Dermis microvascular lymphatic vessel endothelial cell (primary cell): ENCODE data around the gene AFF3. TPM values are rescaled to one million over a fixed set of nuclear protein-coding genes. Genes with fewer than 3 reads are reported as not detected.
"Not testable (repeated sequence)": the region's sequence is repeated elsewhere in the genome, so short reads cannot be mapped to it uniquely, and the experiment has no call there.

Source experiments
- DNase-seq, 2 donors: peaks; one replicate each; pipeline versions ENCODE4 v3.0.0 to v3.0.0-alpha.2; 2010; ENCODE audit warnings: low read depth in 2 of 2
- total RNA-seq: library from RNA; depleted of rRNA; stranded (reverse); fragments of >200 nt; gene quantifications from 2 replicates; pipeline ENCODE4 v1.2.1, GENCODE V29; 2014

The AFF3 gene
- total RNA-seq, 1 donor from 2014 or later = under 0.01 TPM

DNA sequence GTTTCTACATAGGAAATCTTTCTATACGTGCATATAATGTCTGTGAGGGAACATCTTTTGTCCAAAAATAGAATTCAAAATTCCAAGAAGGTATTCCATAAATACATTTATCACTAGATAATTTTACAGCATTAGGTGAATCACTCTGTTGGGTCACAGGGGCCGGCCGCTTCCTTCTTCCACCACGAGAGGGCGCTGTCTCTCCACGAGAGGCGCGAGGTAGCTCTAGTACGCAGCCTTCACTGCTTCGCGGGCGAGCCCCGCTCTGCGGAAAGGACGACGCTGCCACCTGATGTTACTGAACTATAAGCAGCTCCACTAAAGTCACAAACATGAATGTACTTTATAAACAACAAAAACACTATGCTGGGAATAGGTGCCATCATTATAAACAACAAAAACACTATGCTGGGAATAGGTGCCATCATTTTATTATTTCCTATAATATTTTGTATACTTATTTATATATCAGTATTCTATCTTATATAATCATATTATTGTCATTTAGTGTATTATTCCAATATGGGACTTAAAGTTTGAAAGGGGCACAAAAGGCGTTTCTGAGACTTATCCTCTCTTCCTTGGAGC is 583.2 kb downstream of the AFF3 start:
- peak; percentile 33 to 73 for DNase-seq

DNA sequence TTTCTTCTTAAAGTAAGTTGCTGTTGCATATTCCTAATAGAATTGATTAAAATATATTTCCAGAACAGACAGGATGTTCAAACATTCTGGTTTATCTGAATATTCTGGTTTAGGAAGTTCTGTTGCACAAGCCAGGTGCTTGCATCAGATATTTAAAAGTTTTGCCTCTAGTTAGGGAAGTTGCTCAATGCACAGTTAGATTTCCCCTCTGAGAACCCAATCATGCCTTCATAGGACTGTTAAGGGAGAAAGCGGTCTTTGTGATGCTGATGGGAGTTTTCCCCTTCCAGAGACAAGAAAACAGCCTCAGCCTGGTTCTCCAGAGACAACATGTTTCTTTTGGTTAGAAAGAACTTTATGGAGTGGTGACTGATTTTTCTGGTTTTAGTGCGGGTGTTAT is 587.0 kb downstream of the AFF3 start:
- no peak for DNase-seq

DNA sequence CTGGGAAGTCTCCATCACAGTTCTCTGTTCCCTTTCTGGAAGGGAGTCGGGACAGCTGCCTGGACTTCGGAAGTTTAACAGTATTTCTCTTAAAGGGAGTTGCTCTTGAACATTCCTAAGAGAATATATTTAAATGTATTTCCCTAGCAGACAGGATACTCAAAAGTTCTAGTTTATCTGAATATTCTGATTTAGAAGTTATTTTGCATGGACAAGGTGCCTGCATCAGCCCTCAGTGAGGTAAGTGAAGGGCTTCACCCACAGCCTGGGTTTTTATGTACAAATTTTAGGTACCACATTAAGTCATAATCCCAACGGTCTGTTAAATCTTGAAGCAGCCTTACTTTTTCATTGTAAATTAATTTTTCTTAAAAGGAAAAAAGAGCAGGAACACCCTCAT is 587.5 kb downstream of the AFF3 start:
- DNase-seq = no peak

DNA sequence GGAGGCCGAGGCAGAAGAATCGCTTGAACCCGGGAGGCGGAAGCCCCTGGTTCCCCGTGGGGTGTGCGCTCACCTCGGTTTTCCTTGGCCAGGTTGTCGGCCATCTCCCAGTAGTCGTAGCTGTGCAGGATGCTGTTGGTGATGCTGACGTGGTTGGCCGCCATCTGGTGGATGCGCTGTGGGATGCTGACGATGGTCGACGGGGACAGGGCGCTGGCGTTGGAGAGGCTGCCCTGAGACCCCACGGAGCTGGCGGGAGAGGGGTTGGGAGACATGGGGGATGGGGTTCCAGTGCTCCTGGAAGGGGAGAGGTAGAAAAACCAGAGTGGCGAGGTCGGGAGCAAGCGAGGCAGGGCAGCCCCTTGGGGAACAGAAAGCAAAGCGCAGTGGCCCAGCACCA is 588.2 kb downstream of the AFF3 start:
- DNase-seq = no peak

DNA sequence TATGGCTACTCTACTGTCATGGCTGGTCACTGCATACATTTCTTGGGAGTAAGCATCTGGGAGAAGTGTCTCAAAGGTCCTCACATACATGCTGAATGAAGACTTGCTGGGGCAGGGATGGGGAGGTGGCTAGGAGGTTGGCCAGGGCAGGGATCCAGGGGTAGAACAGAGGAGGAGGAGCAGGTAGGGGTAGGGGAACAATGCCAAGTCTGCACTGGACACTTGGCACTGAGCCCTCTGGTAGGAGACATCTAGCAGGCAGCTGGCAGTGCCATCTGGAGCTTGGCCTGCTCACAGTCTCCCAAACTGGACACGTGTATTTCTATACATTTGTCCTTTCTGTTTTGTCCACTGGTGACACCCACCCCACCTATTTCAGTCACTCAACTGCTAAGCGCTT is 589.9 kb downstream of the AFF3 start:
- no peak for DNase-seq

DNA sequence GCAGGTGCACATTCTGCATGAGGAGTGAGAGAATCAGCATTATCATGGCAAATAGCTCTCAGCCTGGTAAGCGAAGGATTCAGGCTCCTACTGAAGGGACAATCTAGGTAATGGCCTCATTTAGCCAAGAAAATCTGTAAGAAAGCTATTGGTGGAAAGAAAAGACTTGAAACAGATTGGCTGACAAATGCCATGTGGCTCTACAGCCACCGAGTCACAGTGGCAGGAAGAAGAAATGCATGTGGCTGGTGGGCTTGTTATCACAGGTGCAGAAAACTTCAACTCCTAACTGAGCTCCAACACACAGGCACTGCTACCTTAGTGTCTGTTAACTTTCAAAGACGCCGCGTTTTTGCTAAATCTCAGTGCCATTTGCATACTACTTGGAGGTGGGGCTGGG is 592.0 kb downstream of the AFF3 start:
- no peak for DNase-seq

DNA sequence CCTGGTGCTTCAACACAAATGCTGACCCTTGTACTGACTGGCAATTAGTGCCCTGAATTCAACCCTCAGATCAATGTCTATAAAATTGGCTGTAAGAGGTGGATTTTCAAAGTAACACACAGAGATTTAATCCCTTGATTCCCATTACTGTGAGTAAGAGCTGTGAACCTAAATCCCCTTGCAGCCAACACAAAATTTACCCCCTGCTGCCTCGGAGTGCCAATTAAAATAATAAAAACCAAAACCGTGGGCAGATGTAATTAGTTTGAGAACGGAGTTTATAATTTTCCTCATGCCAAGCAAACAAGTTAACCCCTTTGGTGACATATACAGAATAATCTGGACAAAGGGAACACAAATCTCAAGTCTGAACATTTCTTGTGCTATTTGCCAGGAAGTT is 596.8 kb downstream of the AFF3 start:
- no peak for DNase-seq

DNA sequence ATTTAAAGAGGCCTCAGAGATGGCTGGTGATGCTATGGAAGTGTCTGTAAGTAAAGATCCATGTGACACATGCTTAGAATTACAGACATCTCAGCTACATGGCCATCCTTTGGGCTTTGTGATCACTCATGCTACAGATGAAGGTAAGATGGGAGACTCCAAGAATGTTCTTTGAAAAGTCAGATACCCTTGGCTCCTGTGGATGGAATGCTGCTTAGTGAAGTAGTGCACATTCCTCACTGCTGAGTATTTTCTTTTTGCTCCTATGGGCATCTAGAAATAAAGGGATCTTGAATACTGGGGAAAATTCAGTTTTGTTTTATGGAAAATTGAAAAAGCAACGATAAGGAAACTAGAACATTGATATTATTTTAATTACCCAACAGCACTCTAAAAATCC is 597.3 kb downstream of the AFF3 start:
- no peak for DNase-seq

DNA sequence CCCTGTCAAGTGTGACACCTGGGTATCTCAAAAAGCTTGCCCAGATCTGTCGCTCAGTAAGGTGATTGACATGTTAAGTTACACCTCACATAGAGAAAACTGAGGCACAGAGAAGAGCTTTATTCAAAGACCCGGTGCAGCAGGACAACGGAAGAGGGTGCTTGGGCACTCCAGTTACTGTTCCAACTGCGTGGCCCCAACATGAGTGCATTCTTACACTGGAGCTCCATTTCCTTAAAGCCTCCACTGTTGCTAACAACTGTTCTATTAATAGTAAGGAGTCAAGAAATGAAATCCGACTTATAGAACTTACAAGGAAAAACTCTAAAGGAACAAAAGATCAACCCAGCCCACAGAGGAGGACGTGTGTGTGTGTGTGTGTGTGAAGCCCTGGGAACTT is 597.8 kb downstream of the AFF3 start:
- DNase-seq = no peak

DNA sequence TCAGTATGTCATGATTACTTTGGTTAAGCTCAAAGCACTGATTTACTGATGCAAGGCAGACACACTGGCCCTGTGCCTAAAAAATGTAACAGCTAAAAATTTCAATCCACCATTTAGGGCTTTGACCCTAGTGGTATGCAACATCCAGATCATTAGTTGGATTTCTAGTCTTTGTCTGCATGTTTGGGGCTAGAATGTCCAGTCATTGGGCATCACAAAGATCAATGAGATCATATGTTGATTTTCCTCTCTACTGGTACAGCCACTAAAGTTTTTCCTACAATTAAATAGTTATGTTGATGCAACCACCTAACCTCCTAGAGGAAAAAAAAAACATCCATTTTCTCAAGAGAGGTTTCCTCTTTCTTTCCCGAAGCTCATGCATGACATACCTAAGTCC is 599.1 kb downstream of the AFF3 start:
- DNase-seq = no peak

DNA sequence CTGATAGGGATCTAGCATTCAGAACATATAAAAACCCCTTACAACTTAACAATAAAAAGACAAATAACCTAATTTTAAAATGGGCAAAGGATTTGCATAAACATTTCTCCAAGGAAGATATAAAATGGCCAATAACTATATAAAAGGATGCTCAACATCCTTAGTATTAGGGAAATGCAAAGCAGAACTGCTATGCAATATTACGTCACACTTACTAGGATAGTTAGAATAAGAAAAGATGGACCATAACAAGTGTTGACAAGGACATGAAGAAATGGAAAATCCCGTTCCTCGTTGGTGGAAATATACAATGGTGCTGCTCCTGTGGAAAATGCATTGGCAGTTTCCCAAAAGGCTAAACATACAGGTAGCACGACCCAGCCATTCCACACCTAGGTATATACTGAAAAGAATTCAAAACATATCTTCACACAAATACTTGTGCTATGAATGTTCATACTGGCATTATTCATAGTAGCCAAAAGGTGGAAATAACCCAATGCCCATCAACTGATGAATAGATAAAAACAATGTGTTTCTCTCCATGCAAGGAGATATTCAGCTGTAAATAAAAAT is 604.4 kb downstream of the AFF3 start:
- no peak for DNase-seq

DNA sequence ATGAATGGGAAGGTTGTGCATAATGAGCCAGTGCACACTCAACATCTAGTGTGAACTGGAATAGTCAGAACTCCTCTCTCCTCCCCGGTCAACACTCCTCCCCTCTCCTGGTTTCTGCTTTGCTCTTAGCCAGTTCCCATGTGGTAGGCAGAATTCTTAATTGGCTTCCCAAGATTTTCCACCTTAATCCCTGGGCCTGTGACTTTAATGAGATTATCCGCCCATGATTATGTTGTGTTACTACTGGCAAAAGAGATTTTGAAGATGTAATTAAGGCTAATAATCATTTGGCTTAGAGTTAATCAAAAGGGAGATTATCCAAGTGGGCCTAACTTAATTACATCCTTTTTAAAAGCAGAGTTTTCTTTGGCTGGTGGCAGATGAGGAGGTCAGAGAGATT is 618.3 kb downstream of the AFF3 start:
- no peak for DNase-seq

DNA sequence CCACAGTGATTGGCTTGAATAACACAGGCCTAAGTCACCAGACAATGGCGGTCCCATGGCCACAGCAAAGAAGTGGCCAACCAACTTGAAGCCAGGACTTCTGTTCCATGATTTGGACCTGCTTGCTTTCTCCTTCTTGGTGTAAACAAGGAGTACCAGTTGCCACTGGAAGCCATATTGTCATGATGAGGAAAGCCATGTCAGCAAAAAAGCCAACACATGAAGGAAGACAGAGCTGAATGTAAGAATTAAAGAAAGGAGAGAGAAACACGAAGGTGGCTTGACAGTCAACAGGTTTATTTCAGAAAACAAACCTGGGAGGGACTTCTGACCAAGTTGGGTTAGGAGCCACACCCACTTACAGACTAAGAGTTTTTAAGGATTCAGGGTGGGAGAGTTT is 620.2 kb downstream of the AFF3 start:
- DNase-seq = no peak

DNA sequence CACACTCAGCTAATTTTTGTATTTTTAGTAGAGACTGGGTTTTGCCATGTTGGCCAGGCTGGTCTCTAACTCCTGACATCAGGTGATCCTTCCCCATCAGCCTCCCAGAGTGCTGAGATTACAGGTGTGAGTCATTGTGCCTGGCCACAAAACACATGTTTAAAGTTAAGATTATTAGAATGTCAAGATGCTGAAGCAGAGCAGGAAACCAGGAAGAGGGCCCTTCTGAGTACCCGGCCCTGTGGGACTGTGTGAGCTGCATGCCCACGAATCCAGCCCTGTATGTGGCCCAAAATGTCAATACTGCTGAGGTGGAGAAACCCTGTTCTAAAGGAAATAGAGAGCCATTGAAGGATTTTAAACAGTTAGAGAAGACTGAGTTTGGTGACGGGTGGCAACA is 621.6 kb downstream of the AFF3 start:
- no peak for DNase-seq

DNA sequence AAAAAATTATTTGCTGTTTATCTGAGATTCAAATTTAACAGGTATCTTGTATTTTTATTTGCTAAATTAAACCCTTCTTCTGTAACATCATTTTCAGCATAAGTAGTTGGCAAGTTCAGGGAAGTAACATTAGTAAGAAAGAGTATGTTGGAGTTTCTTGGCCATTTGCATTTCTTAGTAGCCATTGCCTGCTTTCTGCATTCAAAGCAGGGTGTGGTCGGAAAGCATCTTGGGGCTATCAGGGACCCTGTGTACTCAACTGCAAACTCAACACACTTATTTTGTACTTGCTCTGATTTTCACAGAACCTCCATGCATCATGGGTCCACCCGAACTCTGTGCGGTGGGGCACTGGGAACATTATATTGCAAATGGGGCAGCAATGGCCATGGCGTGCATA is 622.2 kb downstream of the AFF3 start:
- no peak for DNase-seq

DNA sequence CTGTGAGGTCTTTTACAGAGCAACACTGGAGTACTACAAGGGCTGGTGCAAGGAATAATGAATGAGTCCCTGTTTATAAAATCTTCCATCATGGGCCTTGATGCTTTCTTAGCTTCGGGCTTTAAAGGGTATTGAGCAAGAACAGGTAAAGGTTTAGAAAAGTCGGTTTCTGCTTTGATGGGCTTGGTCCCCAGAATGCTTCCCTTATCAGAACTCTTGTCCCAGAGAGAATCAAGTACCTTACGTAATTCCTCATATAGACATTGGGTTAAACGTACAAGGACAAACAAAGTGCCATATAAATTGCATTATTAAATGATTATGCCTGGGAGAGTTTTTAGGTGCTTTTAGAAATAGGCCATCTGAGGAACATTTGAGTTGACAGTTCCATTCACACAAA is 628.0 kb downstream of the AFF3 start:
- no peak for DNase-seq

DNA sequence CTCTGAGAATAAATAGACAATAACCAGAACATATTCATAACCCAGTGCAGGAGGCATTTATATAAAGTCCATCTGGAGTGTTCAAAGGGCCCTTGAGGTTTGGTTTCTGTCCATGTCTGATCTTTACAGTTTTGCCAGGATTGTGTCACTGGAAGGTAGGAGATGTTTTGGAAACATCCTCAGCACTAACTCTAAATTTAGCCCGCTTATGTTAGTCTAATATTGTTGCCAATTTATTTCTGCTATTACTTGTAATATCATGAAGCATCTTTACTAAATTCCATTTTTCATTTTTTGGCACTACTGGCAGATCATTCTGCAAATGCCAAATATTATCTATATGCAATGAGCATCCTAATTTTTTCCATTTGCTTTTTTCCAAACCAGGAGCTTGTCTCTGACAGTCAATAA is 630.2 kb downstream of the AFF3 start:
- no peak for DNase-seq

DNA sequence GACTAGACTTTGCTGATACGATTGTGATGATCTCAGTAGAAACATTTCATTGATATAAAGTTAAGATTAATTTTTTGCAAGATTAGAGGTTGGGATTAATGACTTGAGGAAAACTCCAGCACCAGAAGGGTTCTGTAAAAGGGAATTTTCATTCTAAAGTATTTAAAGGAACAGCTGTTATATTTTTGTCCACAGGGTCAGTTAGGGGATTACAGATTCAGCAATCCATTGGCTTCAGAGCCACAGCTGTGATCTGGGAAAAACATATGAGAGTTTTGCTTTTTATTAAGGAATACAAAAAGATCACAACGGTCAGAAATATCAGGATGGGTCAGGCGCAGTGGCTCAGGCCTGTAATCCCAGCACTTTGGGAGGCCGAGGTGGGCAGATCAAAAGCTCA is 633.0 kb downstream of the AFF3 start:
- DNase-seq = no peak

DNA sequence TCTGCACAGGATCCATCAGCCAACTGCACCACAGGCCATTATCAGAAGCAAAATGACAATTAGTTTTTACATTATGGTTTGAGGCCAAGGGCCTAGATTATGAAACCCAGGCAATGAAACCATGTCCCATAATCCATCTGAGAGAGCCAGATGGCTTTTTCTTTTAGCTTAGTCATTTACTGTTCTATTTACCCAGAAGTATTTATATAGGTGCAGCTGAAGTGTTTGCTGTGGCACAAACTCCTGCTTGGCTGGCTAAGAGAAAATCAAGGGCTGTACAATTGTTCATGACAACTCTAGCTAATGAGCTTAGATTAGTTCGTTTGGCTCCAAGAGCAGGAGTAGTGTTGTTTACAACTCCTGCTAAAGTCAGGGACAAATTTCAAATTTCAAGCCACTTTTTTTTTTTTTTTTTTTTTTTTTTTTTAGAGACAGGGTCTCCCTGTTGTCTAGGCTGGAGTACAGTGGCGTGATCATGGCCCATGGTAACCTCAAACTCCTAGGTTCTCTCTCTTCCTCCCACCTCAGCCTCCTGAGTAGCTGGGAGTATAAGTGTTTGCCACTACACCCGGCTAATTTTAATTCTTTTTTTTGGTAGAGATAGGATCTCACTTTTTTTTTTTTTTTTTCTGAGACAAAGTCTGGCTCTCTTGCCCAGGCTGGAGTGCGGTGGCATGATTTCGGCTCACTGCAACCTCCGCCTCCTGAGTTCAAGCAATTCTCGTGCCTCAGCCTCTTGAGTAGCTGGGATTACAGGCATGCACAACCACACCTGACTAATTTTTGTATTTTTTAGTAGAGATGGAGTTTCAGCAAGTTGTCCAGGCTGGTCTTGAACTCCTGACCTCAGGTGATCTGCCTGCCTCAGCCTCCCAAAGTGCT is 634.2 kb downstream of the AFF3 start:
- no peak for DNase-seq

DNA sequence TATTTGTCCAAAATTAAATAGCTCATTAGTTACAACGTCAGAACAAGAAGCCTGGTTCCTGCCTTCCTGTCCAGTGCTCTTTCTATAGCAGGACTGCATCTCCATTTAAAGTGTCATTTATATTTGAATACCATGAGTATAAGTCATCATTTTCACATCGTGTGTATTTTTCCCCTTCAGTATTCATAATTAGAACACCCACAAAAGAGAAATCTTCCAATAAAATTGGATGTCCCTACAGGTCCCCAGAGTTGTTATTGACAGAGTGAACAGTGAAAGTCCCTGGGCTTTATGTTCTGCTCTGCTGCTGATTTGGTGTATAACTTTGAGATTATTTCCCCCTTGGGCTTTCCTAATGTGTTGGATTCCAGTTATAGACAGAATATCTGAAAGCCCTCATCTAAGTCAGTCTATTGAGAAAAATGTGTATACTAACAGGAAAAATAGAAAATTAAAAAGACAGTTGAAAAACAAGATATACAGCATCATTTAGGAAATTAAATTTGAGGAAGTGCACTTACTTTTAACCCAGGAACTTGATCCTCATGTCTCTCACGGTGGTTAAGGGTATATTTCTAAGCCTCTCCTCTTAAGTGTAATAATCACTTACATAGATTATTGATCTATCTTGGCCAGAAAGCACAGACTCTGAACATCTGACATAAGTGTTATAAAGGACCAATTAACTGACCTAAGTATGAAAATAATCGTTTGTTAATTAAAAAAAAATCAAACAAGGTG is 637.4 kb downstream of the AFF3 start:
- no peak for DNase-seq

DNA sequence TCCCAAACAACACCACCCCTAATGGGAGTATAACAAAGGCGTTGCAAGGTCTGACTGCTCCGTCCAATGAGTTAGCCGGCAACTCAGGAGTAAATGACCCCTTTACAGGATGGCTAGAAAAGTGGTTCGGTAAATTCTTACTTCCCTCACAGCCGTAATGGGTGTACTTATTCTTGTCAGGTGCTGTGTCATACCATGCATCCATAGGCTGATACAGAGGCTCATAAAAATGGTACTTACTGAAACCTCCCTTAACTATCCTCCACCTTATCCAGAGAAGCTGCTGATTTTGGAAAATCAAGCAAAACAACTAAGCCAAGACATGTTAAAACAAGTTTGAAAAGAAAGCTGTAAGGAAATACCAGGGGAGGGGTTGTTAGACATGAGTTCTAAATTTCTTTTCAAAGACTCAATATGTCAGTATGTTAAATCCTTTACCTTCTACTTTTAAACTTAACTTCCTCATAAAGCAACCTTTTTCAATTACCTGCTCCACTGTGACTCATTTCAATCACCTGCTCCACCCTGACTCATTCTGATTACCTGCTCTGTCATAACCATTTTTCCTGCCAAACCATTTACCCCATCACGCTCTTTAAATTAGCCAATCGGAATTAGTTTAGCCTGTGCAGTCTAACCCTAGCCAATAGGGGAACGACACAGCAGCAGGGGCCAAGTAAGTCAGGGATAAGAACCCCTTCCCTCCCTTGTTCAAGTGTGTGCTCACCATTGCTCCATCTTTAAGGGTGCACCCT is 638.6 kb downstream of the AFF3 start:
- not testable (repeated sequence) for DNase-seq

DNA sequence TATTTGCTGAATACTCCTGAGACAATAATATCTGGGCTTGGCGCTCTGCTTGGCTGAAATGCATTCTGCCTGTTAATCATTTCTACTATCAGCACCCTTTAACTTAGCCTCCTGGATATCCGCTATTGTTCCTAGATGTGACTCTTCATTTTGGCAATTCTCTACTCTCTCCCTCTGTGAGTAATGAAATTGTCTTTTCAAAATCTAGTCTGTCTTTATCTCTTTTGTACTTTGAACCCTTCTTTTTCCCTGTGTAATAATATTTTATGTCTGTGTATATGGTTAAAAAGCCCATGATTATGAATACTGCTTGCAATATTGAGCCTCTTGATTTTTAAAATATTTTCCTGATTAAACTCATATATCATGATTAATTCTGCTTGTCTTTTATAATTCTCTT is 646.4 kb downstream of the AFF3 start:
- no peak for DNase-seq
